GM18508 (cell line): ENCODE data around the gene ABCG4.
"Not testable (repeated sequence)": the region's sequence is repeated elsewhere in the genome, so short reads cannot be mapped to it uniquely, and the experiment has no call there.

ENCODE experiments used
- ATAC-seq: cut with Tn5 transposase; IDR thresholded peaks from one replicate; pipeline ENCODE4 v1.9.1; 2021; ENCODE audit warnings: moderate number of reproducible peaks; ENCODE audit not compliant: insufficient read depth, unreplicated experiment

The ABCG4 gene

DNA sequence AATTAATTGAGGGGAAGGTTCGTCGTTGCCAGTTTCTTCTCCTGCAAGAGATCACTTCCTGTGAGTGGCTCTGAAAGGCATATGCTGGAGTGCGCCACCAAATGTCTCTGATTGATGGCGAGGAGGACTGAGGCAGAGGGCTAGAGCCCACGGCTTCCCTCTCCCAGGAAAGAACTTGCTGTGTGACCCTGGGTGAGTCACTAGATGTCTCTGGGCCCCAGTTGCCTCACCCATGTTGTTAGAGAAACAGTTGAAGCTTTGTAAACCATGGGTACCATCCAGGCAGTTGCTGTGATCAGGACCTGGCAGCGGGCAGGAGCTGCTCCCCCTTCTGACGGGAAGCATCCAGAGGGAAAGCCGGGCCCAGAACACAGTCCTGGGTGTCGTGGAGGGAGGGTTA is 3.2 kb downstream of the ABCG4 start:
- no peak for ATAC-seq

DNA sequence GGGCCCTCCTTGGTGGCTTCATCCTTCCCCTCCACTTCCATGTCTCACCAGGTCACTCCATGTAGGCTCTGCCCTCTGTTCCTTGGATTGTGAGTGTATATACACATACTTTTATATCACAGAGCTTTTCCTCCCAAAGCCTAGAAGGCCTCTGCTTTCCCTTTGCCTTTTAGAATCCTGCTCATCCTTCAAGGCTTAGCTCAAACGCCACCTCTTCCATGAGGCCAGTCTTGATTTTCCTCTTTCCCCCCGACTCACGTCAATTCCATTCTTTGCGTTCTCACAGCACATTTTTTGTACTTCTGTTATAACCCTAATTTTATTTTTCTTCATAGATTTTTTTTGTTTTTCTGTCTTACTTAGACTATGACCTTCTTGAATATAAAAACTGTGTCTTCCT is 3.8 kb downstream of the ABCG4 start:
- no peak for ATAC-seq

DNA sequence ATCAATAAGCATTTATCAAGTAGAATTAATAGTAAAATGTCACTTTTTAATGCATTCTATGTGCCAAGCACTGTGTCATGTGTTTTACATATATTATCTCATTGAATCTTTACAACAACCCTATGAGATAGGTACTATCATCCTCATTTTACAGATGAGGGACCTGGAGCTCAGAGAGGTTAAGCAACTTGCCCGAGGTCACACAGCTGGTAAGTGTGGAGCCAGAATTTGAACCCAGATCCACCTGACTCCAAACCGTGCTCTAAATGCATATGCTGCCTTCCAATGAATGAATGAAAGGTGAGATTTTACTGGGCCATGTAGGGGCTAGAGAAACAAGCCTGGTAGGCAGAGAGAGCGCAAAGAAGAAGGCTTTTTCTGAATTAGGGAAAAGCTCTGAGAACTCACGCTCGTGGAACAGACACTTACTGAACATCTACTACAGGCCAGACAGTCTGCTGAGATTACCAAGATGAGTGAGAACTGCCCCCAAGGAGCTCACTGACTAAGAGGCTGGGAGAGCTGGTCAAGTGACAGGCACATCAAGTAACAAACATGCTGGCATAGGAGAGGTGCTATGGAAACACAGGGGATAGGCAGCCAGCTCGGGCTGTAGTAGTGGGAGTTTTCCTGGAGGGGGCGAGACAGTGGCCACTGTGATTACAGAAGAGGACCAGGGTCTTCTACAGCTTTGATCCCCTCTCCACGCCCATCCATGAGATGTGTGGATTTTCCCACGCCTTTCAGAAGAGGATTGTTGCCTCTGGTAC is 4.4 kb downstream of the ABCG4 start:
- no peak for ATAC-seq

DNA sequence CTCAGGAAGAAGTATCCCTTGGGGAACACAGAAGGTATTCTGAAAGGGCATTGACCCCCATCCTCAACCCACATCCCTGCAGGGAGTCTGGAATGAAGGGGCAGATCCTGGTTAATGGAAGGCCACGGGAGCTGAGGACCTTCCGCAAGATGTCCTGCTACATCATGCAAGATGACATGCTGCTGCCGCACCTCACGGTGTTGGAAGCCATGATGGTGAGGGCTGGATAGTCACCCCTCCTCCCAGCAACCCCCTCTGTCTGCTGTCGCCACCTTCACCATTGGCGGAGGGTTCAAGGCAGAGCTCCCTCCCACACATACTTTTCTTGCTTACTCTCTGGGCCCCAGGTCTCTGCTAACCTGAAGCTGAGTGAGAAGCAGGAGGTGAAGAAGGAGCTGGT is 5.3 kb downstream of the ABCG4 start:
- ATAC-seq, result no peak

DNA sequence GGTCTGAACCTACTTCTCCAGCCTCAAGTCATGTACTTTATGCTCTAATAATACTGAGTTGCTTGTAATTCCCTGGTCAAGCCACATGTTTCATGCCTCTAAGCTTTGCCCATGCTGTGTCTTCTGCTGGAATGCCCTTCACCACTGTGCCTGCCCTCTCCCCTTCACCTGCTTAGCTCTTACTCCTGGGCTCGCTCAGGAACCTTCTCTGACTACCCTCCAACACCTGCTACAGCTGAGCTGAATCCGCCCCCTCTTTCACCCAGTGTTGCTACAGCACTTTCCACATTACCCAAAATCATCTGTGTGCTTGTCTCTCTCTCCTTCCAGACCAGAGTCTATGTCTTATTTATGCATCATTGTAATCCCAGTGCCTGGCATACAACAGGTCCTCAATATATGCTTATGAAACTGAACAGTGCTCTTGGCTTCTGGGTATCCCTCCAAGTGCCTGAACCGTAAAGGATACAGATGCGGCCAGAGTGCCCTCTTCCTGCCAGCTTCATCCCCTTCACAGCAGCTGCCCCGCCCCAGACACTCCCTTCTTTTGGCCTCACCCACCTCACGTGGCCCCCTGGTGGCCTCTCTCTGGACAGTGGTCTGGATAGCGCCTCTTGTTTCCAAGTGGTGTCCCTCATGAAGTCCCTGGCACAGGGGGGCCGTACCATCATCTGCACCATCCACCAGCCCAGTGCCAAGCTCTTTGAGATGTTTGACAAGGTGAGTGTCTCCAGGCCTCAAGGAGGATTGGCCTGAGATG is 7.1 kb downstream of the ABCG4 start:
- no peak for ATAC-seq

DNA sequence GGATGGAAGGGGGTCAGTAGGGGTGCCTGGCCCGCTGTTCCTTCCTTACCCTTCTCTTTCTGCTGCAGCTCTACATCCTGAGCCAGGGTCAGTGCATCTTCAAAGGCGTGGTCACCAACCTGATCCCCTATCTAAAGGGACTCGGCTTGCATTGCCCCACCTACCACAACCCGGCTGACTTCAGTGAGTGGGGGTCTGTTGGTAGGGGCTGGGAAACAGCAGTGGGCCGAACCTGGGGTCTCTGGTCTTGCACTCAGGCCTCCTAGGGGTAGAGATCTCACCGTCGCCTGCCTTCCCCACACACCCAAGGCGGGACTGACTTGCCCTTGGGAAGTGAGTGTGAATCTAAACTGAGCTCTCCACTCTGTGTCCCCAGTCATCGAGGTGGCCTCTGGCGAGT is 7.6 kb downstream of the ABCG4 start:
- ATAC-seq, result no peak

DNA sequence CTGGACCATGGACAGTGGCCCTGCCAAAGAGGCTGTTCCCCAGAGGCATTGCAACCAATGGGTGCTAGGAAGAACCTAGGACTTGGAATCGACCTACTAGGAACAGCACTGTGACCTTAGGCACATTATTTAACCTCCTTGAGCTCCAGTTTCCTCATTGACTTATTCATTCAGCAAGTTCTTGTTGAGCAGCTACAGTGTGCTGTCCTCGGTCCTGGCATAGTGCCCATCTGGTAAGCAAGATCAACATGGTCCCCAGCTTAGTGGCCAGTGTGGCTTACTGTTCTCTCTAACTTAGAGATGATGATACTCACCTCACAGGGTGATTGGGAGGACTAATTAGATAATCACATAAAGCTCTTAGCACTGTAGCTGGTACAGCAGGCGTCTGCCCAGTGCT is 8.2 kb downstream of the ABCG4 start:
- no peak for ATAC-seq

DNA sequence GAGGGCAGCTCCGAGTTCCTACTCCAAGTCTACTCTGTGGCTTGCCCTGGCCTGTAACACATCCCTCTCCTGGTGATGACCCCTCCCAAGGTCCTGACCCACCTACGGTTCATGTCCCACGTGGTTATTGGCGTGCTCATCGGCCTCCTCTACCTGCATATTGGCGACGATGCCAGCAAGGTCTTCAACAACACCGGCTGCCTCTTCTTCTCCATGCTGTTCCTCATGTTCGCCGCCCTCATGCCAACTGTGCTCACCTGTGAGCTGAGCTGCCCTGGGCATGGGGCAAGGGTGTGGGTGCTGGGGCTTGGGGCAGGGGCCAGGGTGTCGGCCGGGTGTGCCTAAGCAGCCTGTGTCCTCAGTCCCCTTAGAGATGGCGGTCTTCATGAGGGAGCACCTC is 9.6 kb downstream of the ABCG4 start:
- ATAC-seq, result no peak

DNA sequence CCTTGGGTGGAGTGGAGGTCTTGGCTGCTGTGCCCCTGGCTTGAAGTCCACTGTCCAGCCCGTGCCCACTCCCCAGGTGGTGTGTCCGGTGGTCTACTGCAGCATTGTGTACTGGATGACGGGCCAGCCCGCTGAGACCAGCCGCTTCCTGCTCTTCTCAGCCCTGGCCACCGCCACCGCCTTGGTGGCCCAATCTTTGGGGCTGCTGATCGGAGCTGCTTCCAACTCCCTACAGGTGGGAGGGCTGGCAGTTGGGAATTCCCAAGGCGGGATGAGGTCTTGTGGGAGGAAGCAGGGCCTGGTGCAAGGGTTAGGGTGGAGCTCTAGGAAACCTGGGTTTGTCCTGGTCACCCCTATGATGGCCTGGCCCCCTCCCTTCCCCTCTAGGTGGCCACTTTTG is 11.3 kb downstream of the ABCG4 start:
- no peak for ATAC-seq

DNA sequence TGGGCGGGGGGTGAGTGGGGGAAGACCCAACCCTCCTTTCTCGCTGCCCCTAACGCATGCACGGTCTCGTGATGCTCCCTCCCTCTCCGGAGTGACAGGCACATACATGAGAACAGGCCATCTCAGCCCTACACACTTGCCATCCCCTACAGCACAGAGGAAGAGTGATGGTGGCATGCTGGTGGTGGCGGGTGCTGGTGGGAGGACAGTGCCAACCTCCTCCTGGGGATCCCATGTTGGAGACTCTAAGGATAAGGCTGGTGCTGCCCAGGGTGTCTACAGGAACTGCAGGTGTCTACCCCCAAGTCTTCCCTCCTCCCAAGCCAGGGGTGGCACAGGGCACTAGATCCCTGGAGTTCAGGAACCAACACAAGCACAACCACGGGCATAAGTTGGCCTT is 13.0 kb downstream of the ABCG4 start:
- no peak for ATAC-seq

DNA sequence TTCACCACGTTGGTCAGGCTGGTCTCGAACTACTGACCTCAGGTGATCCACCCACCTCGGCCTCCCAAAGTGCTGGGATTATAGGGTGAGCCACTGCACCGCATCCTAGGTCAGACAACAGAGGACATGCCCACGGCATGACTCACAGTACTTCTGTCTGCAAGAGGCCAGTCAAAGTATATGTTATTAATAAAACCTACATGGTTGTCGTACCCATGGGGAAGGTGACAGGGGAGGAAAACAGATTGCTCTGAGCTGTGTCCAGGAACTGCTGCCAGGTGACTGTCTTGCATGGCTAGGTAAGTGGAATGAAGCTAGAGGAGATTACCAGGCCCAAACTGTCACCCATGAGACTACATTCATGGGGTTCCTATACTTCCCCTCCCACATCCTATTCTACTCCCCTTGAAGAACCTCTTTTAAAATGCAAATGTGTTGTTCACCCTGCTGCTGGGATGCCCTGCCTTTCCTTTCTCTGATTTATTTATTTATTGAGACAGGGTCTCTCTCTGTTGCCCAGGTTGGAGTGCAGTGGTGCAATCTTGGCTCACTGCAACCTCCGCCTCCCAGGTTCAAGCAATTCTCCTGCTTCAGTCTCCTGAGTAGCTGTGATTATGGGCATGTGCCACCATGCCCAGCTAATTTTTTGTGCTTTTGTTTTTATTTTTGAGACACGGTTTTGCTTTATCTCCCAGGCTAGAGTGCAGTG is 17.7 kb downstream of the ABCG4 start:
- ATAC-seq, result no peak

DNA sequence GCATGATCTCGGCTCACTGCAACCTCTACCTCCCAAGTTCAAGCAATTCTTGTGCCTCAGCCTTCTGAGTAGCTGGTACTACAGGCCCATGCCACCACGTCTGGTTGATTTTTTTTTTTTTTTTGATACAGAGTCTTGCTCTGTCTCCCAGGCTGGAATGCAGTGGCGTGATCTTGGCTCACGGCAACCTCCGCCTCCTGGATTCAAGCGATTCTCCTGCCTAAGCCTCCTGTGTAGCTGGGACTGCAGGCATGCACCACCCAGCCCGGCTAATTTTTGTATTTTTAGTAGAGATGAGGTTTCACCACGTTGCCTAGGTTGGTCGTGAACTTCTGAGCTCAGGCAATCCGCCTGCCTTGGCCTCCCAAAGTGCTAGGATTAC is 18.2 kb downstream of the ABCG4 start:
- ATAC-seq, result not testable (repeated sequence)

DNA sequence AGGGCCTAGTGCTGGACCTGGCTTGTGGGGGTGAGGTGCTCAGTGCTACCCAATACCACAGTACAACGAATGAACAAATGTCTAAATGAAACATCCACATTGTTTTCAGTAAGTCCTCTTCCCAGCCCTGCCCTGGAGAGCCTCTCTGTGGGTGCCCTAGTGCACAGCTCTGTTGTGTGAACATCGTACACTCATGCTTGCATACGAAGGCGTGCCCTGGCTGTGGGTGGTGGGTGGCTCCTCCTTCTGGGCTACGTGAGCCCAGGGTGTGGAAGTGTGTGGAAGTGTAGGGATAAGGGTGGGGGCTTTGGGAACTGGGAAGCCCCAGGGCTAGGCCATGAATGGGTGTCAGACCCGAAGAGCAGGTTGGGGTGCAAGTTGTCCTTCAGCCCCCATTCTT is 19.1 kb downstream of the ABCG4 start:
- no peak for ATAC-seq

DNA sequence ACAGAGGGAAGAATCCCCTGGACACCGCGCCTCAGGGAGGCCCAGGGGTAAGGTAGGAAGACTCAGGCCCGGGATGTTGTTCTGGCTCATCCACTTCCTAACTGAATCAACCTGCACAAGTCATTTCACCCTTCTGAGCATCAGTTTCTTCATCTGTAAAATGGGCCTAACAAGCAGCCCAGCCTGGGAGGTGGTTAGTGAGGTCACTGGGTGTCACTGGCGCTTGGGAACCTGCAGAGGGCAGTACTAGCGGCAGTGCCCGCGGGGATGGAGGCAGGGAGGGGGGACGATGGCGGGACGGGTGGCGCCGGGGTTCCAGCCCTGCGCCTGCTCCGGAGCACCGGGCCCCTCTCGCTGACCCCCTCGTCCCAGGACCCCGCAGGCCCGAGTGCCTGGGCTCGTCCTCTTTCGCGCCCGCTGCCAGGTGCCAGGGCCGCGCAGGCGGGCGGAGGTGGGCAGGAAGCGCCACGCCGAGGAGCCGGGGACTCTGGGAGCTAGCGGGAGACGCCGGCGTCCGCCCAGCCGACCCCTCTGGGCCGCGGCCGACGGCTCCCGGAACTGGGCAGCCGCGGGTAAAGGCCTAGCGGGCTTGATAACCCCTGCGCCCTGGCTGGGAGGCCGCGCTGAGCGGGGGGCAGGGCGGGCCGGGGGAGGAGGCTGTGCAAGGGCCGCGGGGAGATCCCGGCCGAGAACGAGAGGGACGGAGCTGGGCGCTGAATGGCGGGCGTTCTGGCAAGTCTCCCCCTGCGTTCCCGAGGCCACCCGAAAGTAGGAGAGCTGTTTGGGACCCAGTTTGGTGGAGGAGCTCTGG is 19.8 kb downstream of the ABCG4 start, which contains the start of gene NLRX1:
Gene NLRX1, plus strand, starts transcription at position 255 of the 811 bp plus-strand sequence. CDS start 2,679 bp downstream, outside the sequence.
- no peak for ATAC-seq

DNA sequence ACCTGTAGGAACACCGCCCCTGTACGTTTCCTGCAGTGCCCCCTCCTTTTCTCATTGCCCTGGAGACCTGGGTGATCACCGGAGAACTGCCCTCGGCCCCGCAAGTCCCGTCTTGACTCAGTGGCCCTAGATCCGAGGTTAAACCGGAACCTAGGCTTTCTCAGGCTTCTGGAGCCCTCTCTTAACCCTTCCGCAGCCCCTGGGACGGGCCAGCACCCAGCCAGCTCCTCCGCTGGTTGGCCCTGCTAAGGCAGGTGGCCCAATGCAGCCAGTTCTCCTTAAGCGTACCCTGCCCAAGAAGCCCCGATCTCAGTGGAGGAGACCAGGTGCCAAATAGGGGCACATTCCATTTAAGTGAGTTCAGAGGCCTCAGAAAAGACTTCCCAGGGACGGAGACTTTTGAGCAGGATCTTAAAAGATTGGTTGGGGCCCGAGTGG is 20.4 kb downstream of the ABCG4 start:
- ATAC-seq, result no peak

DNA sequence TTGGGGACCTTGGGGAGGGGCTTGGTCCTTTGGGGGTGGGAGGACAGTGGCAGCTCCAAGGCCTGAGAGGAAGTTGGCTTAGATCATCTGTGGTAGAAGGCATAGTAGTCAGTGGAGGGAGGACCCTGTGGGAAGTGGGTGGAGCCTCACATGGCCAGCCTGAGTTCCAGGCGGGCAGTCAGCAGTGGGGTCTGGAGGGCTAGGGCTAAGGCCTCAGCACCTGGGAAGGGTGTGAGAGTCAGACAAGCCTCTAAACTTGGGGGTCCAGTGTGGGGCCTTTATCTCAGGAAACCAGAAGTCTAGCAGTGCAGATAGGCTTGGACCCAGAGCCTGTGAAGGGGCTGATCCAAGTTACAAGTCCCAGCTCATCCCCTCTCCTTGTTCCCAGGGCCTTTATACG is 23.7 kb downstream of the ABCG4 start:
- ATAC-seq, result no peak

DNA sequence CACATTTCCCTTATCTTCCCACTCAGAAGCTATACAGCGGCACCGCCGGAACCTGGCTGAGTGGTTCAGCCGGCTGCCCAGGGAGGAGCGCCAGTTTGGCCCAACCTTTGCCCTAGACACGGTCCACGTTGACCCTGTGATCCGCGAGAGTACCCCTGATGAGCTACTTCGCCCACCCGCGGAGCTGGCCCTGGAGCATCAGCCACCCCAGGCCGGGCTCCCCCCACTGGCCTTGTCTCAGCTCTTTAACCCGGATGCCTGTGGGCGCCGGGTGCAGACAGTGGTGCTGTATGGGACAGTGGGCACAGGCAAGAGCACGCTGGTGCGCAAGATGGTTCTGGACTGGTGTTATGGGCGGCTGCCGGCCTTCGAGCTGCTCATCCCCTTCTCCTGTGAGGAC is 24.6 kb downstream of the ABCG4 start:
- ATAC-seq, result no peak

DNA sequence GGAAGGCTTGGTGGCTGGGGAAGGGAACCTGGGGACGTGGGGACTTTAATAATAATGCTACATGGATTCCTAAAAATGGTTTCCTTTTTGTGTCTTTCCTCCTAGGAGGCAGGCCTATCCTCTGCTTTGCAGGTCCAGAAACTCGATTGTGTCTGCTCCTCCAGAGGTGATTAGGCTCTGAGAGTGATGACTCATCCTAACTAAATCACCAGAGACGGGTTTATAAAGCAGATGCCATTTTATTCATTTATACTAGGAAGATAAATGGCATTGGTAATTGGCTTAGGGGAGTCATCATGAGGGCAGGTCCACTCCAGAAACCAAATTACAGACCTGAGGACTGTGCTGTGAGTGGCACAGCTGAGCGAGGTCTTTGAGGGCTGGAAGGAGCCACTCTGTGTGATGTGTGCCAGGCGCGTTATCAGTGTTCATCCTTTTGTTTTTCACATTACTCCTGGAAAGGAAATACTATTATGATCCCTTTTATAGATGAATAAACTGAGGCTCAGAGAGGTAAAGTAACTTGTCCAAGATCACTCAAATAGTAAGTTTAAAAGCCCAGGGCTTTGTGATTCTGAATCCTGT is 26.7 kb downstream of the ABCG4 start:
- no peak for ATAC-seq

DNA sequence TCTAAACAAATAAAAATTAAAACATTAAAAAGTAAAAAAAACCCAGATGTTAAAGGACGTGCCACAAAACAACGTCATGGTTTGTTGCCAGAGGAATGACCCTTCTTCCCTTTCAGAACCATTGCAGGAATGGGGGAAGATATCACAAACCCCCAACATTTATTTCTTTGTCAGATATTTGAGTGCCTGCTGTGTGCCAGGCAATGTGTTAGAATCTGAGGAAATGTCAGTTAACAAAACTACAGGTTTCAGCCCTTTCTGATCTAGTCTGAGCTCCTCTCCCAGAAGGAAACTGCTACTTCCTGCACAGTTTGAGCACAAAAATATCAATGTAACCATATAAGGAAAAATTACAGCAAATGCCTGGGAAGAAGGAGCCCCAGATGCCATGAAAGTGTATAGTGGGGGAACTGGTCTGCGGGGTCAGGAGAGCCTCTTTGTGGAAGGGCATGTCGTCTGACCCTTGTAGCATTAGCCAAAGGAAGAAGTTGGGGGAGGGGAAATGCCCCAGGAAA is 29.4 kb downstream of the ABCG4 start:
- ATAC-seq, result no peak

DNA sequence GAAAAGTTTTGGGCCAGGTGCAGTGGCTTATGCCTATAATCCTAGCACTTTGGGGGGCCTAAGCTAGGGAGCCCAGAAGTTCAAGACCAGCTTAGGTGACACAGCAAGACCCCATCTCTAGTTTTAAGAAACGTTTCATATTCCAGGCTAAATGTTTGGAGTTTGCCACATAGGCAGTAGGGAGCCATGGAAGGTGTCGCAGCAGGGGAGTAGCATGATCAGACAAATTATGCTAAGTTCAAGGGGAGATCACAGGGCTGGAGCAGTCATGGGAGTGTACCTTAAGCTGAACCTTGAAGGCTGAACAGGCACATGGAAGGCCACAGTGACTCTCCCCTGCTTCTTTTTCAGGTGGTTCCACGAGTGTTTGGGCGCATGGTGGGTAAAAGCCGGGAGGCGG is 30.5 kb downstream of the ABCG4 start:
- no peak for ATAC-seq
